ENCODE measurements around the gene PNPLA3. TPM values are rescaled to one million over a fixed set of nuclear protein-coding genes. Genes with fewer than 3 reads are reported as not detected.
A peak's percentile ranks its signal among the peaks of the same experiment; 100 is the strongest.

PNPLA3 gene
- polyA plus RNA-seq, 1 experiment = 4.8 TPM

GRCh38 chr22:43948836-43949406 lies 25.3 kb downstream of the PNPLA3 start:
- H3K36me3 ChIP-seq (ENCODE audit: control insufficient read depth, insufficient read depth, low read length) = peaks cover 4% of the 10 kb centered on the region; the same call in 1 of the 2 replicates
- no peak for DNase-seq (ENCODE audit: low read depth)
- TF ChIP-seq CTCF (IDR thresholded peaks at IDR 0.05; ENCODE audit: insufficient read depth, low read depth, low read length) = no peak
- H3K4me3 ChIP-seq (ENCODE audit: low read depth, low read length) = no peak overlapping the region
- CTCF ChIA-PET = interaction anchor here (9.3 kb wide), 1 partner anchor 62 kb away, joined by 178 read pairs; the partner anchor contains the start of gene PNPLA5
- POLR2A ChIA-PET = no interaction called here
- no peaks in the 10 kb centered on the region for H3K27me3 ChIP-seq (ENCODE audit: control insufficient read depth, insufficient read depth, low read length)

- Histone ChIP-seq H3K27me3 (ENCODE audit: control insufficient read depth, insufficient read depth, low read length) (no peaks in the 10 kb centered on the region), H3K4me3 (ENCODE audit: low read depth, low read length) (no peak overlapping the region), H3K36me3 (ENCODE audit: control insufficient read depth, insufficient read depth, low read length) (no peaks in the 10 kb centered on the region; the same call in 1 of the 2 replicates)
- no peak for TF ChIP-seq CTCF (IDR thresholded peaks at IDR 0.05; ENCODE audit: insufficient read depth, low read depth, low read length)
- no peak for DNase-seq (ENCODE audit: low read depth)
- ChIA-PET CTCF (interaction anchor here (0.9 to 1.5 kb wide), 2 partner anchors 61 to 103 kb away, joined by 3 to 4 read pairs; no protein-coding TSS in a partner anchor), POLR2A (no interaction called here)
Measured at GRCh38 chr22:43951391-43951790, 27.8 kb downstream of the PNPLA3 start.

DNA sequence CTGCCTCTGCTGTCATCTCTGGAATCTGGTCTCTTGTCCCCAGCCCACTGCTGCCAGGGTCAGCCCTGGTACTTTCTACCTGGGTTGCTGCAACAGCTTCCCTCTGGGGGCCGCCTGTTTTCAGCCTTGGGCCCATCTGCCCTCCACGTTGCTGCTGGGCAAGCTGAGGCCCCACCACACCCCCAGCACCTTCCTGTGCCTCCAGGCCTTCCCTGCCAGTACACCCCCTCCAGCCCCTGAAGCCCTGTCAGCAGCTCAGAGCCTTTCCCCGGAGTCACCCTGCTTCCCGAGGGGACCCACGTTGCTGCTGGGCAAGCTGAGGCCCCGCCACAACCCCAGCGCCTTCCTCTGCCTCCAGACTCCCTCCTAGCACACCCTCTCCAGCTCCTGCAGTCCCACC lies 28.4 kb downstream of the PNPLA3 start:
- Histone ChIP-seq H3K27me3 (ENCODE audit: control insufficient read depth, insufficient read depth, low read length) (no peaks in the 10 kb centered on the region), H3K36me3 (ENCODE audit: control insufficient read depth, insufficient read depth, low read length) (no peaks in the 10 kb centered on the region; the same call in 1 of the 2 replicates), H3K4me3 (ENCODE audit: low read depth, low read length) (no peak overlapping the region)
- POLR2A ChIA-PET = no interaction called here
- no peak for TF ChIP-seq CTCF (IDR thresholded peaks at IDR 0.05; ENCODE audit: insufficient read depth, low read depth, low read length)
- CTCF ChIA-PET = interaction anchor here (0.7 to 1.5 kb wide), 4 partner anchors 62 to 673 kb away, joined by 3 to 6 read pairs (median 4); no protein-coding TSS in a partner anchor
- no peak for DNase-seq (ENCODE audit: low read depth)

GRCh38 chr22:43953988-43954785 lies 30.6 kb downstream of the PNPLA3 start:
- peak overlapping the region; percentile 83 for H3K4me3 ChIP-seq (ENCODE audit: low read depth, low read length)
- no peak for TF ChIP-seq CTCF (IDR thresholded peaks at IDR 0.05; ENCODE audit: insufficient read depth, low read depth, low read length)
- no peak for DNase-seq (ENCODE audit: low read depth)
- H3K36me3 ChIP-seq (ENCODE audit: control insufficient read depth, insufficient read depth, low read length) = no peaks in the 10 kb centered on the region
- H3K27me3 ChIP-seq (ENCODE audit: control insufficient read depth, insufficient read depth, low read length) = no peaks in the 10 kb centered on the region
- ChIA-PET POLR2A (no interaction called here), CTCF (interaction anchor here (1.0 to 1.8 kb wide), 5 partner anchors 9 to 735 kb away, joined by 3 to 23 read pairs (median 4); no protein-coding TSS in a partner anchor)

Measured in BJ (cell line).